Hepatocyte (in vitro differentiated cells): ENCODE results near the gene PRR20C.
"Not testable (repeated sequence)": the region's sequence is repeated elsewhere in the genome, so short reads cannot be mapped to it uniquely, and the experiment has no call there.

Source experiments
- EZH2phosphoT487 ChIP-seq: fragments of 200-600 bp; sonication (generic); IDR thresholded peaks from one replicate; pipeline ENCODE4 v1.6.1; 2018; ENCODE audit warnings: antibody characterized with exemption, mild to moderate bottlenecking, low read depth, moderate library complexity; ENCODE audit not compliant: unreplicated experiment, severe bottlenecking
- TF ChIP-seq, protein P1 (sequence below): fragments of 200-600 bp; sonication (generic); IDR thresholded peaks from 2 replicates; pipeline ENCODE4 v1.5.1; 2016; ENCODE audit warnings: antibody characterized with exemption, mild to moderate bottlenecking; ENCODE audit not compliant: poor library complexity

GRCh38 chr13:57148106-57148505 is 5.8 kb upstream of the PRR20C start:
- TF ChIP-seq, protein P1, sequence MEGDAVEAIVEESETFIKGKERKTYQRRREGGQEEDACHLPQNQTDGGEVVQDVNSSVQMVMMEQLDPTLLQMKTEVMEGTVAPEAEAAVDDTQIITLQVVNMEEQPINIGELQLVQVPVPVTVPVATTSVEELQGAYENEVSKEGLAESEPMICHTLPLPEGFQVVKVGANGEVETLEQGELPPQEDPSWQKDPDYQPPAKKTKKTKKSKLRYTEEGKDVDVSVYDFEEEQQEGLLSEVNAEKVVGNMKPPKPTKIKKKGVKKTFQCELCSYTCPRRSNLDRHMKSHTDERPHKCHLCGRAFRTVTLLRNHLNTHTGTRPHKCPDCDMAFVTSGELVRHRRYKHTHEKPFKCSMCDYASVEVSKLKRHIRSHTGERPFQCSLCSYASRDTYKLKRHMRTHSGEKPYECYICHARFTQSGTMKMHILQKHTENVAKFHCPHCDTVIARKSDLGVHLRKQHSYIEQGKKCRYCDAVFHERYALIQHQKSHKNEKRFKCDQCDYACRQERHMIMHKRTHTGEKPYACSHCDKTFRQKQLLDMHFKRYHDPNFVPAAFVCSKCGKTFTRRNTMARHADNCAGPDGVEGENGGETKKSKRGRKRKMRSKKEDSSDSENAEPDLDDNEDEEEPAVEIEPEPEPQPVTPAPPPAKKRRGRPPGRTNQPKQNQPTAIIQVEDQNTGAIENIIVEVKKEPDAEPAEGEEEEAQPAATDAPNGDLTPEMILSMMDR = not testable (repeated sequence)
- not testable (repeated sequence) for TF ChIP-seq EZH2phosphoT487
